ENCODE measurements around the gene C1orf52.

C1orf52 gene

GRCh38 chr1:85259118-85259911, at the start of gene C1orf52:
C1orf52 (minus strand) TSS chr1:85259662; CDS start chr1:85259633, 29 bp downstream.
- DNase-seq: peak; percentile 97

DNA sequence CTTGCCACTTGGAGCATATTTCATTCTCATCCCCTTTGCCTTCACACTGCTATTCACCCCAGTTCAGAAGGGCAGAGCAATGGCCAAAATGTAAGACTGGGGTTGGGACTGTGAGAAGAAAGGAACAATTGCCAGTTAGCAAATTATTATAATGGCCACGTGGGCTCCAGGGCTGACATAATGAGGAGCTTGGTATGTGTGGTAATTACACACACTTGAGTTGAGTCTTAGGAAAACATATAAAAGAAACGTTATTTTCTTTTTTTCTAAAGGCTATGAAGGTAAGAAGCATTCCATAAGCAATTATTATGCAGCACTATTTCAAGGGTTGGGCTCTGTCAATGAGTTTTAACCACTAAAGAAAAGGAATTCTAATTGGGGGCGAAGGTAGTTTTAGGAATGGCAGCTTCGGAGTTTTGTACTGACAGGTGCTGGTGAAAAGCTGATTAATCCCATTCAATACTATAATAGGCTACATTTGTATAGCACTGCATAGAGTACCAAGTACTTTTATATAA, 49.4 kb upstream of the C1orf52 start:
- no peak for DNase-seq

GRCh38 chr1:85307987-85308832, 48.7 kb upstream of the C1orf52 start:
- DNase-seq: peak; percentile 71

DNA sequence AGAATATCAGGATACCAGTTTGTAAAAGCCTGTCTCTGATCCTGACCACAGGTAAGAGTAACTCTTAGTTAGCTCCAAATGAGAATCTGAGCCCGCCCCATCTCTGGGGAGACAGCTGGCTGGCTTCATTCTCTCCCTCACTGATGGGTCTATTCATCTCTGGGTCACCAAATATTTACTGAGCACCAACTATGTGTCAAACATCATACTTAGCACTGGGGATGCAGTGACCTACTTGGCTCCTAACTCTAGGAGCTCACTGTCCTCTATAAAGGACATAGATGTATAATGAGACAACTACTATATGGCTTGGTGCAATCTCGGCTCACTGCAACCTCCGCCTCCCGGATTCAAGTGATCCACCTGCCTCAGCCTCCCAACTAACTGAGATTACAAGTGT, 46.8 kb upstream of the C1orf52 start:
- no peak for DNase-seq

DNA sequence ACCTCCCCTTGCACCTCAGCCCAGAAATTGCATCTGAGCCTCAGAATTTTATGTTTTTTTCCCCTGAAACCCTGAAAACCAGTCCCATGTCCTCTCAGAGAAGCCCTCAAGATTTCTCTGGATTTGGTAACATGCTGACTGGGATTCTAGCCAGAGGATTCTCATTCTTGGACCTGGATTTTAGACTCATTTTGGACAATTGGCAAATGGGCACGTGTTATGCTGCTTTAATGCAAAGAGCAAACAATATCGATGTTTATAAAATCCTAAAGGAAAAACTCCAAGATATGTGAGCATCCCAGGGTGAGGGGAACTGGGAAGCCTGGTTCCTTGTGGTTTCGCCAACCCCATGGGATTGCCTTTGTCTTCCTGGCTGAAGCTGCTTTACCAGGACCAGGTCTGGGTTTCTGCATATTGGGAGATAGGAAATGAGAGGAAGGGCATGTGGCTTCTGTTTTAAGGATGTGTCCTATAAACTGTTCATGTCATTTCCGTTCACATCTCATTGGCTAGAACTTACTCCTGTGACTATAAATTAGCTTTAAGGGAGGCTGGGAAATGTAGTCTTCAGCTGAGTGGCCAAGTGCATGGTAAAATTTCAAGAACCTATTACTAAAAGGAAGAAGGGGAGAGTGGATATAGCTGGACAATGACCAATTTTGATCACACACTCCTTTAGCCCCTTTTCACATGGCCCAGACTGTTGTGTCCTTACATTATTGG, 44.1 kb upstream of the C1orf52 start:
- no peak for DNase-seq

GRCh38 chr1:85300140-85300539, 40.7 kb upstream of the C1orf52 start:
- DNase-seq: no peak

- DNase-seq: peak; percentile 91
Measured at GRCh38 chr1:85297855-85298629, 38.6 kb upstream of the C1orf52 start.

- DNase-seq: no peak
Measured at GRCh38 chr1:85297538-85297854, 38.0 kb upstream of the C1orf52 start.

GRCh38 chr1:85296980-85297379, 37.5 kb upstream of the C1orf52 start:
- no peak for DNase-seq

DNA sequence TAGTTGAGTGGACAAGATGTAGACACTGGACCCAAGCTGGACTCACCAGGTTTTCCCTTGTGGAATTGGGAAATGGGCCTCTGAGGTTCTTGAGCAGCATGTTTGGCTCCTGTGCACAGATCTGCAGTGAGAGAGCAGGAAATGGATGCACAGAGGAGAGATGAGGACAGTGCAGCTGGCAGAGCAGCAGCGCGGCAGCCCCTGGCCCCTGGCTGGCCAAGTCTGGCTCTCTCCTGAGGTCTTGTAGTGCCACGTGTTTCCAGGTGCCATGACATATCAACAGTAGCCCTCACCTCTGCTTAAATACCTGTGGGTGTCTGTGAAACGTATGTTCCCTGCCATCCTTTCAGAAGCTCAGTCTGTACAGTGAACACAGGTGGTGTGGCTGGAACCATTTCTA, 36.2 kb upstream of the C1orf52 start:
- DNase-seq: no peak

DNA sequence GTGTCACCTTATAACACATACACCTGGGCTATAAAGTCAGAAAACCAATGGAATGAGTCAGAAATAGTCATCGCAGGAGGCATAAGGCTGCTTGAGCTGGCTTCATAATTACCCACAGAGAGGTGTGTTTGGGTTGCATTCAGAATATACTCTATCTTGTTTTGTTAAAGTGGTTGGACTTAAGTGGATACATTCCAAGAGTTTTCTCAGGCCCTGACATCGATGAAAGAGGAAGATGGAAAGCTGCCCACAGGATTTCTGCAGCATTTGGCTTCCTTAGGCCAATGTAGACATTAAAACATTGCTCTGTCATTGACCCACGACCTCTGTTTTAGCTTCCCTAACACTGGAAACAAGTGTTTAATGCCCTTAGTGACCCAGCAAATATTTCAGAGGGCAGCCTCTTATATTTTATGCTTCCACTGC, 35.6 kb upstream of the C1orf52 start:
- no peak for DNase-seq

DNA sequence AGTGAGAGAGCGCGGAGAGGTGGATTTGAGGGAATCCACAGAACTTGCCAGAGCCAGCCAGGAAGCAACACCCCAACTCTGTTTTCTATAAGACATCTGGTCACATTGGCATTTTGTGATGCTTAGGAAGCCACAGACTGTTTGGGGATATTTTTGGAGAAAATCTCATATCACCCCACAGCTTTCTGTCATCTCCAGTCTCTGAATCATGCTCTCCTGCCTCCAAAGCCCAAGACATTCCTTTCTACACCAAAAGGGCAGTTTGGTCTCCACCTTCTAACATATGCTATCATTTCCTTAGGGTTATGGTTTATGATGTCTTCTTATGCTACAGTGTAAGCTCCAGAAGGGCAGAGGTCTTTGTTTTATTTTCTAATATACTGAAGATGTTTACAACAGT, 31.4 kb upstream of the C1orf52 start:
- DNase-seq: no peak

DNA sequence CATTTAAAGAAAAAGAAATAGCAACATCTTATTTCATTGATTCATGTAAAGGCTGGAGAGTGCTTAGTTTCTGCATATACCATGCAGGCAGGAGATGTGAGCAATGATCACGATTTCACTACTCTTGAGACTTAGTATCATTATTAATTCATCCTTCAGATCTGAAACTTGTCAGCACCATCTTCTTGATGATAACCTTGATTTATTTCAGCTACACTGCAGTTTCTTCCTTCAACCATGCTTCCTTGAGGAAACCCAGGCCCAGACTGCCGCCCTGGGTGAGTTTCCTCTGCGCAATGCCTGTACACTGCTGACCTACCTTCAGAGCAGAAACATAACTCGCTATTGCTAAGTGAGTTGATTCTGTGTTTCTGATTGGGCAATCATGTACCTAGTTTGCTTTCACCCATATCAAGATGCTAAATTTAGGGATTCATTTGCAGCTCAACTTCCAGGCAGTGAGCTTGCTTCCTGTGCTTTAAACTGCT, 30.4 kb upstream of the C1orf52 start:
- DNase-seq: no peak

GRCh38 chr1:85289207-85289847, 29.9 kb upstream of the C1orf52 start:
- peak; percentile 41 for DNase-seq

- no peak for DNase-seq
Measured at GRCh38 chr1:85284202-85284601, 24.7 kb upstream of the C1orf52 start.

DNA sequence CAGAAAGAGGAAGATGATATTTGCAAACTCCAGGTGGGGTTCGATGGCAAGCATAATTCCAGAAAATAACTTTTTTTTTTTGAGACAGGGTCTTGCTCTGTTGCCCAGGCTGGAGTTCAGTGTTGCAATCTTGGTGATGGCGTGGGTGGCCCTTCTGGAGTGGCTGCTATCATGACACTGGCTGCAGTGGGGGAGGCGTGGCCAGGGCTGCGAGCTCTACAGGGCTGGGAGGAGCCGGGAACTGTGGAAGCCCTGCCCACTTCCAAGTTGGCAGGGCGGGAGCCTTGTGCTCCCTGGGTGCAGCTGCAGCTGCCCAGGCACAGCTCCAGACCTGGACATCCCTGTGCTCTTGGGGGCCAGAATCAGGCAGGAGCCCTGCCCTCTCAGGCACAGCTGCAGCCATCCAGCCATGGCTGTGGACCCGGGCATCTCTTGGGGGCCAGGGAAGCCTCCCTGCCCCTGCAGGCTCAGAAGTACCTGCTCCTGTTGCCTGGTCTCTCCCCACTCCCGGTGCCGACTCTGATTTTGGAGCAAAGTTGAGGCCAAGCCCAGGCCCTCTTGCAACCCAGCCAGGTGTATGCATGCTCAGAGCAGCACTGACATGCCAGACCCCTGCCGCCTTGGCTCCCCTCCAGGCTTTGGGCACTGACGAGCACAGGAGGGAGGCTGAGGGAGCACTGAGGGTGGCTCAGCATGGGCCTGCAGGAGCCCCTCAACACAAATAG, 24.2 kb upstream of the C1orf52 start:
- no peak for DNase-seq

GRCh38 chr1:85282424-85282823, 23.0 kb upstream of the C1orf52 start:
- DNase-seq: no peak

DNA sequence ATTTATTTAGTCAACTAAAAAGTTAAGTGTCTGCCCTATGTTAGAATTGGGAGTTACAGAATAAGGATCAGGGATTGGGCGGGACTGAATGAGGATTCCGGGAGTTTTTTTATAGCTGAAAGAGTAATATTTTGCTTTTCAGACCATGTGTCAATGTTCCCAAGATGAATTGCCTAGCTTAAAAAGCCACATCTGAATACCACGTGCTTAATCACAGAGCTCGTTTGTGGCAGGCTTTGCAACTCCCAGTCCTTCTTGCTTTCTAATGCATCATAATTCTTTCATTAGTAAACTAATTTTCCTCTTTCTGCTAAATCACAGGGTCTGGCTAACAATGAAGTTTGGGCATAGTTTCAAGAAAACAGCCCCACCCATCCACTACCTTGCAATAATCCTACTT, 21.2 kb upstream of the C1orf52 start:
- DNase-seq: no peak

GRCh38 chr1:85279458-85280080, 20.1 kb upstream of the C1orf52 start:
- no peak for DNase-seq

DNA sequence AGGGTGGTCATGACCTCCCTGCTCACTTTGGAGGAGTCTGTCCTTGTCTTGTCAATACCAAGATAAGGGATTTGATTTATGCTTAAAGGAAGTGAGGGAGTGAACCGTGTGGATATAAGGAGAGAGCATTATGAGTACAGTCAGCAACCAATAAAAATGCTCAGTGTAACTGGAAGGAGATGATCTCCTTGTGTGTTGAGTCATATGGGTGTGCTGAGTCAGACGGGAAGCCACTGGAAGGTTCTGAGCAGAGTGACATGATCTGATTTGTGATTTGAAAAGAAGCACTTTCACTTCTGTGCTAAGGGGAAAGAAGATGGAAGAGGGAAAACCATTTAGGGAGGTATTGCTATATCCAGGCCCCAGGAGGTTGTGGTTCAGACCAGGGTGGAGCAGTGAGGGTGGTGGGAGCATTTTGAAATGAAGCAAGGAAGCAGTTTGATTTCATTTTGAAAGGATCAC, 19.4 kb upstream of the C1orf52 start:
- DNase-seq: peak; percentile 83

Measured in activated CD4-positive, alpha-beta T cell treated with anti-CD3 and anti-CD28 coated beads, Interleukin-2, Interleukin-6, amounts not matched to agents 100 ng/mL and 50 ng/mL, durations not matched to agents 16 hours and 8 hours (primary cell).